Transverse colon (tissue), 4 donors: ENCODE measurements around the gene KCTD18.

Source experiments
- EP300 ChIP-seq: sonication (generic); formaldehyde crosslinking; IDR thresholded peaks from one replicate; pipeline ENCODE4 v1.6.1; 2017; ENCODE audit warnings: antibody characterized with exemption, low read depth
- POLR2A ChIP-seq: fragments of 450-650 bp; IDR thresholded peaks from one replicate; pipeline ENCODE4 v1.6.1; 2016; ENCODE audit warnings: antibody characterized with exemption, mild to moderate bottlenecking, moderate library complexity
- POLR2AphosphoS5 ChIP-seq, 3 donors: sonication (generic); formaldehyde crosslinking; IDR thresholded peaks; one replicate each; pipeline ENCODE4 v1.6.1; 2016; ENCODE audit warnings: antibody characterized with exemption in 3 of 3
- TF ChIP-seq, protein P1 (sequence below), 5 experiments: fragments of 200-600 bp in 3 of 5; fragments of 450-650 bp in 2 of 5; sonication (generic) in 3 of 5; IDR thresholded peaks; 1 replicate in 2 of 5; 2 replicates in 3 of 5; pipeline ENCODE4 v1.5.1; 2016 to 2017; ENCODE audit warnings: antibody characterized with exemption in 5 of 5, inconsistent platforms in 3 of 5, mild to moderate bottlenecking in 2 of 5, moderate library complexity in 1 of 5

DNA sequence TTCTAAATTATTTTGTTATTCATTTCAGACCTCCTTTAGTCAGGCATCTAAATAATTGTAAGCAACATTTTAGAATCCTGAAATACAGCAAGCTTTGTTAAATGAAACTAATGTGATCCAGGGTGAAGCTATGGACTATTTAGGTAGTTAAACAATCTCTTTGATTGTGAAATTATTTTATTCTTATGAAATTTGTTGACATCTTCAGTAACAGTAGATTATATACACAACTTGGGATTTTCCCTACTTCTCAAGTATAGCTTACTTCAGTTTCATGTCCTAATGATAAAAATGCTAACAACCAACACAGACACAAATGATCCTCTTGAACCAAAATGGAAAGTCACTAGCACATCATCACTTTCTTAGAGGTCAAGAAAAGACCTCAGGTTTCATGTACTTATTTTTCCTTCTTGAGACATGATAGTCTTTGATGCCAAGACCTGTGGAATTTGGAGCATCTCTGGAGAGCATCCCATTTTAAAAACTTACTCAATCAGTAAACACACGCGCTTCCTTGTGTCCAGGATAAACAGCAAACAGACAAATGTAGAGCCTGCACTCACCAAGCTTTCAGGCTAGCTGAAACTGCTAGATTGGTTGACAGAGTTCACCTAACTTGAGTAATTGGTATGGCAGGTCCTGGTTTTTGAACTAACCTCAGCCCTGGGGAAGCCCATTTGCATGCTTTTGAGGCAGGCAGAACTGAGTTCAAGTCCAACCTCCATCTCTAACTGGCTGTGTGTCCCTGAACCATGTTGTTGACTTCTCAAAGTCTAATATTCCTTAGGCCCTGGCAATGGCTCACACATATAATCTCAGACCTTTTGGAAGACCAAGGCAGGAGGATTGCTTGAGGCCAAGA lies 47.8 kb downstream of the KCTD18 start:
- TF ChIP-seq POLR2AphosphoS5 (IDR thresholded peaks at IDR 0.05) (no peak), POLR2A (no peak), EP300 (no peak)
- TF ChIP-seq, protein P1, sequence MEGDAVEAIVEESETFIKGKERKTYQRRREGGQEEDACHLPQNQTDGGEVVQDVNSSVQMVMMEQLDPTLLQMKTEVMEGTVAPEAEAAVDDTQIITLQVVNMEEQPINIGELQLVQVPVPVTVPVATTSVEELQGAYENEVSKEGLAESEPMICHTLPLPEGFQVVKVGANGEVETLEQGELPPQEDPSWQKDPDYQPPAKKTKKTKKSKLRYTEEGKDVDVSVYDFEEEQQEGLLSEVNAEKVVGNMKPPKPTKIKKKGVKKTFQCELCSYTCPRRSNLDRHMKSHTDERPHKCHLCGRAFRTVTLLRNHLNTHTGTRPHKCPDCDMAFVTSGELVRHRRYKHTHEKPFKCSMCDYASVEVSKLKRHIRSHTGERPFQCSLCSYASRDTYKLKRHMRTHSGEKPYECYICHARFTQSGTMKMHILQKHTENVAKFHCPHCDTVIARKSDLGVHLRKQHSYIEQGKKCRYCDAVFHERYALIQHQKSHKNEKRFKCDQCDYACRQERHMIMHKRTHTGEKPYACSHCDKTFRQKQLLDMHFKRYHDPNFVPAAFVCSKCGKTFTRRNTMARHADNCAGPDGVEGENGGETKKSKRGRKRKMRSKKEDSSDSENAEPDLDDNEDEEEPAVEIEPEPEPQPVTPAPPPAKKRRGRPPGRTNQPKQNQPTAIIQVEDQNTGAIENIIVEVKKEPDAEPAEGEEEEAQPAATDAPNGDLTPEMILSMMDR (IDR thresholded peaks at IDR 0.05) = no peak
